Measurements from ENCODE around the gene OAS1.
"Not testable (repeated sequence)": the region's sequence is repeated elsewhere in the genome, so short reads cannot be mapped to it uniquely, and the experiment has no call there.

OAS1 gene

GRCh38 chr12:112900298-112901145 is 6.2 kb upstream of the OAS1 start:
- DNase-seq: peak; percentile 67

GRCh38 chr12:112901271-112901670 is 5.5 kb upstream of the OAS1 start:
- DNase-seq: no peak

- no peak for DNase-seq
Observed at GRCh38 chr12:112904571-112904970, 2.2 kb upstream of the OAS1 start.

GRCh38 chr12:112905451-112906089 is 1.2 kb upstream of the OAS1 start:
- DNase-seq: no peak

- DNase-seq: no peak
Observed at GRCh38 chr12:112907415-112908157, 824 bp downstream of the OAS1 start.

GRCh38 chr12:112908548-112908947 is 1.8 kb downstream of the OAS1 start:
- no peak for DNase-seq

DNA sequence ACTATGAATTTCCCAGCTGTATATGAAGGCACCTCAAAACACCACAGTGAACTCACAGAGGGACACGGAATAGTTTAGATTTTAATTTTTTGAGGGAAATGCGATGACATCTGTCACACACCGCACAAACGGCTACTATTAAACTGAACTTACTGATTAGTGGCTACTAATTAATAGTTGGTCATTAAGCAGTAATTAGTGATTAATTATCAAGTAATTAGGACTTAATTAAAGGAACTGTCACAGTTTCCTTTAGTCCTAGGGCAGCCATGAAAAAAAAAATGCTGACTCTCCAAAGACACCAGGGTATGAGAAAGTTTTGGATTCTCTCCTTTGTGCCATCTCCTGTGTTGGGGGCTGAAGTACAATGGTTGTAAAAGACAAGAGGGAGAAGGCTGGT is 2.9 kb downstream of the OAS1 start:
- no peak for DNase-seq

GRCh38 chr12:112913038-112913688 is 6.4 kb downstream of the OAS1 start:
- no peak for DNase-seq

GRCh38 chr12:112913888-112914287 is 7.1 kb downstream of the OAS1 start:
- DNase-seq: not testable (repeated sequence)

GRCh38 chr12:112916270-112916669 is 9.5 kb downstream of the OAS1 start:
- DNase-seq: no peak

- DNase-seq: no peak
Observed at GRCh38 chr12:112919121-112919520, 12.4 kb downstream of the OAS1 start.

DNA sequence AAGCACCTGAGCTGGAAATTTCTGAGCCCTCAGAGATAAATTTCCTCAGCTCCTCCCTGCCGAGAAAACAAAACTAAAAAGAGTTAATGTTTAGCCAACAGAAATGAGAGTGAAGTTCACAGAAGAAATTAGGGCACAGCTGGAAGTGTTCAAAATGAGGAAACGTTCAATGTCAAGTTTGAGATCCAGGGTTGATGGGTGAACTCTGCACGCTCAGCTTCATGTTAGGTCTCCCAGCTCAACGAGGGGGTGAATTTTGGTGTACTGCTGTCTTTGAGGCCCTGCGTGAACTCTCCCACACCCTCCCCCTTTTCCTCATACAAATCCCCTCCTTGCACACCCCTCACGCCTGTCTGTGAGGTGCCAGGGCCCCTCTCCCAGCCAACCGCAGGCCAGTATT is 18.2 kb downstream of the OAS1 start:
- DNase-seq: no peak

- not testable (repeated sequence) for DNase-seq
Observed at GRCh38 chr12:112926416-112927033, 19.8 kb downstream of the OAS1 start.

GRCh38 chr12:112927475-112927874 is 20.7 kb downstream of the OAS1 start:
- DNase-seq: no peak

DNA sequence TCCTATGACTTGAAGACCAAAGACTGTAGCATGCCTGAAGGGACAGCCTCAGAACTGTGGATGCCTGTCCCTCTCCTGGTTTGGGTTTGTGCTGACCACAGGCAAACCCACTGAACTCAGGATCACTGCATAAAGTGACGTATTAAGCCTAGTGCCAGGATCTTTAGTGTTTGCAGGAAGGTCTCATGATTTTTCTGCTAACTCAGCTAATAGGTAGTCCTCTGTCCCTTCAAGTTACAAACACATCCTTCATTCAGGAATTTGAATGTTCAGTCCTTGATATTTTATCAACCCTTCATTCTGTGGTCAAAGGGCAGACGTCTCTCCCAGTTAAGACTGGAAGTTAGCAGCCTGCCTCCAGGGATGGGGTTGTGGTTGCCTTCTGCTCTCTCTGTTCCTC is 21.2 kb downstream of the OAS1 start:
- DNase-seq: no peak

DNA sequence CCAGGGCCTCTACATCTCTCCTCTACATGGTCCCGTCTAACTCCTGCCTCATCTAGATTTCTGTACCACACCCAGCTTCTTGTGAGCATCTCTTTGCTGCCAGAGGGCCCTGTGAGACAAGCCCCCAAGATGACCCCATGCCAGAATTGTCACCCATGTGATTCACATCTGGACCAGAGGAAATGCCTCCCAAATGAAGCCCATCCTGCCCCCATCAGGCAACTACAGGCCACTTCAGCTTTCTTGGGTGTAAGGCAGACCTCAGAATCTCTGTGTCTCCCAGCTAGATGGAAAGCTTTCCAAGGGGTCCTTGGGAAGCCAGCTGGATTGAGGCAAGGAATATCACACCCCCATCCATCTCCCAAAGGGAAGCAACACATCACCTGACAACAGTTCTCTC is 22.2 kb downstream of the OAS1 start:
- DNase-seq: no peak

DNA sequence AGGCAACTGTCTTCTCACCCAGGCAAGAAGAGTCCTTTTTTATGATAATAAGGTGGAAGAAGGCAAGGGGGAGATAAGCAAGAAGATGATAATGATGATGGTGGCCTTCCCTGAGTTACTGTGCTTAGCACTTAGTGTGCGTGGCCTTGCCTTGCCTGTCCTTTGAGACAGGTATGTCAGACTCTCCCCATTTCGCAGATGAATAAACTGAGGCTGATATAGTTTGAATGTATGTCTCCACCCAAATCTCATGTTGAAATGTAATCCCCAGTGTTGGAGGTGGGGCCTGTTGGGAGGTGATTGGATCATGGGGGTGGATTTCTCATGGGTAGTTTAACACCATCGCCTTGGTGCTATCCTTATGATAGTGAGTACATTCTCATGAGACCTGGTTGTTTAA is 23.0 kb downstream of the OAS1 start:
- no peak for DNase-seq

GRCh38 chr12:112930350-112930749 is 23.6 kb downstream of the OAS1 start:
- no peak for DNase-seq

DNA sequence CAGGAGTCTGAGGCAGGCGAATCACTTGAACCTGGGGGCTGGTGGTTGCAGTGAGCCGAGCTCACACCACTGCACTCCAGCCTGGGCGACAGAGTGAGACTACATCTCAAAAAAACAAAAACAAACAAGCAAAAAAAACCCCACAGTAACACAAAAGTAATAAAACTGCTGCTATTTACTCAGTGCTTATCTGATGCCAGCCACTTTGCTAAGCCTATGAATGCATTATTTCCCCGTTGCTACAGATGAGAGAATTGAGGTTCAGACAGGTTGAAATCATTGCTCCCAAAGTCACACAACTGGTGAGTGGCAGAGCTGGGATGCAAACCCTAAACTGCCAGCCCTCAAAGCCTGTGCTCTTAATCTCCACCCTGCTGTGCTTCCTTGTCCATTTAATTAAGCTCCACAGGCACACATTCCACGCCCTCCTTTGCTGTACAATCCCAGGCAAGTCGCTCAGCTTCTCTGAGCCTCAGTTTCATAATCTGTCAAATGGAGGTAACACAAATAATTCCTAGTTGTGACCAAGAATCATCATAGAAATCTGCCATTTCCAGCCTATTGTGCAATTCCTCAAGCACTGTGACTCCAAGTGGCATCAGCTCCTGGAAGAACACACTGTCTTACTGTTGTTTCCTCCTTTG is 25.8 kb downstream of the OAS1 start:
- DNase-seq: no peak

GRCh38 chr12:112933129-112933505 is 26.4 kb downstream of the OAS1 start:
- DNase-seq: no peak

- DNase-seq: no peak
Observed at GRCh38 chr12:112936264-112936663, 29.5 kb downstream of the OAS1 start.

DNA sequence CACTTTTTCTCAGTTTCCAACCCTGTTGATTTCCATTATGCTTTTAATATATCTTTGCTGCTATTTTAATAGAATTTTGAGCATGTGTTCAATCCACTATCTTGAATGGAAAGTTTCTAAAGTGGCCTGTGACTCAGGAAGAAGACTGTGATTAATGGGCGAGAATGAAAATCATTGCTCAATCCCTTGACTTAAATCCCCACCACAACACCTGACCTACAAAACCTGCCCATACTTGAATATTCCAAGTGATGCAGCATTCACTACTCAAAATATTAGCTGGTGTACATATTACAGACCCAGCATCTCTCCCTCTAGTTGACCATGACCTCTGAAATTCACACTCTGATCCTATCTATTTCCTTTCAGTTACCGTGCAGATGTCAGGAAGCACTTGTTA is 30.2 kb downstream of the OAS1 start:
- no peak for DNase-seq
